ENCODE measurements around the gene HPSE2. TPM values are rescaled to one million over a fixed set of nuclear protein-coding genes. Genes with fewer than 3 reads are reported as not detected.
"Not testable (repeated sequence)": the region's sequence is repeated elsewhere in the genome, so short reads cannot be mapped to it uniquely, and the experiment has no call there.

The HPSE2 gene
- total and polyA plus RNA-seq, 2 experiments from 2014 or later: not detected

- no peak for TF ChIP-seq EZH2 (IDR thresholded peaks at IDR 0.05; ENCODE audit: insufficient read depth, poor library complexity, severe bottlenecking)
- TF ChIP-seq EZH2phosphoT487 (IDR thresholded peaks at IDR 0.05; ENCODE audit: insufficient read depth, low read depth): no peak
- Histone ChIP-seq H3F3A (ENCODE audit: insufficient read depth) (no peaks in the 10 kb centered on the region), H3K9me2 (ENCODE audit: insufficient read depth) (no peaks in the 10 kb centered on the region), H3K9me3 (ENCODE audit: low read depth) (no peaks in the 10 kb centered on the region), H3K4me3 (no peak overlapping the region), H2AFZ (no peak overlapping the region), H3K4me1 (ENCODE audit: insufficient read depth) (peaks cover 14% of the 10 kb centered on the region), H3K27me3 (replicated peaks; ENCODE audit: insufficient read depth) (no peaks in the 10 kb centered on the region), H3K9ac (no peak overlapping the region), H3K4me2 (ENCODE audit: unreplicated experiment) (no peak overlapping the region), H3K36me3 (ENCODE audit: low read depth) (no peaks in the 10 kb centered on the region), H3K79me2 (ENCODE audit: insufficient read depth) (no peaks in the 10 kb centered on the region), H4K20me1 (ENCODE audit: insufficient read depth) (no peaks in the 10 kb centered on the region), H3K27ac (no peak overlapping the region)
- in situ Hi-C loops (cut with MboI): no loop called here
- 64 to 67% methylated on average over 1 of the region's 1 CpG for WGBS, 2 experiments (ENCODE audit: low coverage in 1 of 2, low lambda C conversion rate in 2 of 2, missing lambda C conversion rate in 2 of 2)
- DNase-seq: no peak
Measured at GRCh38 chr10:98513704-98514103, 721.9 kb downstream of the HPSE2 start.

GRCh38 chr10:98511876-98512275 lies 723.8 kb downstream of the HPSE2 start:
- TF ChIP-seq EZH2 (IDR thresholded peaks at IDR 0.05; ENCODE audit: insufficient read depth, poor library complexity, severe bottlenecking): no peak
- TF ChIP-seq EZH2phosphoT487 (IDR thresholded peaks at IDR 0.05; ENCODE audit: insufficient read depth, low read depth): no peak

GRCh38 chr10:98510412-98510995 lies 725.1 kb downstream of the HPSE2 start:
- H3K9ac ChIP-seq: no peak overlapping the region
- no peaks in the 10 kb centered on the region for H3K79me2 ChIP-seq (ENCODE audit: insufficient read depth)
- no peak overlapping the region for H3K27ac ChIP-seq
- H3K9me2 ChIP-seq (ENCODE audit: insufficient read depth): no peaks in the 10 kb centered on the region
- no peaks in the 10 kb centered on the region for H3F3A ChIP-seq (ENCODE audit: insufficient read depth)
- no peaks in the 10 kb centered on the region for H3K27me3 ChIP-seq (replicated peaks; ENCODE audit: insufficient read depth)
- DNase-seq: no peak
- H3K4me2 ChIP-seq (ENCODE audit: unreplicated experiment): no peak overlapping the region
- H3K4me3 ChIP-seq: no peak overlapping the region
- no peaks in the 10 kb centered on the region for H3K4me1 ChIP-seq (ENCODE audit: insufficient read depth)
- no peaks in the 10 kb centered on the region for H3K36me3 ChIP-seq (ENCODE audit: low read depth)
- in situ Hi-C loops (cut with MboI): no loop called here
- no peaks in the 10 kb centered on the region for H4K20me1 ChIP-seq (ENCODE audit: insufficient read depth)
- H2AFZ ChIP-seq: no peak overlapping the region
- no peaks in the 10 kb centered on the region for H3K9me3 ChIP-seq (ENCODE audit: low read depth)
- 89 to 90% methylated on average over 4 of the region's 4 CpGs for WGBS, 2 experiments (ENCODE audit: low coverage in 1 of 2, low lambda C conversion rate in 2 of 2, missing lambda C conversion rate in 2 of 2)
- TF ChIP-seq EZH2 (IDR thresholded peaks at IDR 0.05; ENCODE audit: insufficient read depth, poor library complexity, severe bottlenecking) (no peak), EZH2phosphoT487 (IDR thresholded peaks at IDR 0.05; ENCODE audit: insufficient read depth, low read depth) (no peak)

More at GRCh38 chr10:98511876-98512275, 723.8 kb downstream of the HPSE2 start:
- Histone ChIP-seq H3K4me1 (ENCODE audit: insufficient read depth) (peaks cover 13% of the 10 kb centered on the region), H3K9me2 (ENCODE audit: insufficient read depth) (no peaks in the 10 kb centered on the region), H3K79me2 (ENCODE audit: insufficient read depth) (no peaks in the 10 kb centered on the region), H3K9me3 (ENCODE audit: low read depth) (no peaks in the 10 kb centered on the region), H2AFZ (no peak overlapping the region), H3K4me2 (ENCODE audit: unreplicated experiment) (no peak overlapping the region), H4K20me1 (ENCODE audit: insufficient read depth) (no peaks in the 10 kb centered on the region), H3F3A (ENCODE audit: insufficient read depth) (no peaks in the 10 kb centered on the region), H3K36me3 (ENCODE audit: low read depth) (no peaks in the 10 kb centered on the region), H3K9ac (no peak overlapping the region), H3K4me3 (no peak overlapping the region), H3K27ac (no peak overlapping the region), H3K27me3 (replicated peaks; ENCODE audit: insufficient read depth) (no peaks in the 10 kb centered on the region)
- 21 to 36% methylated on average over 1 of the region's 1 CpG for WGBS, 2 experiments (ENCODE audit: low coverage in 1 of 2, low lambda C conversion rate in 2 of 2, missing lambda C conversion rate in 2 of 2)
- in situ Hi-C loops (cut with MboI): no loop called here
- no peak for DNase-seq

GRCh38 chr10:98509745-98510144 lies 725.9 kb downstream of the HPSE2 start:
- whole genome bisulfite sequencing, 2 experiments (ENCODE audit: low coverage in 1 of 2, low lambda C conversion rate in 2 of 2, missing lambda C conversion rate in 2 of 2): 79 to 84% methylated on average over 7 of the region's 7 CpGs
- Histone ChIP-seq H3F3A (ENCODE audit: insufficient read depth) (no peaks in the 10 kb centered on the region), H3K27ac (no peak overlapping the region), H3K9me2 (ENCODE audit: insufficient read depth) (no peaks in the 10 kb centered on the region), H3K4me2 (ENCODE audit: unreplicated experiment) (no peak overlapping the region), H3K4me3 (no peak overlapping the region), H3K9me3 (ENCODE audit: low read depth) (no peaks in the 10 kb centered on the region), H3K27me3 (replicated peaks; ENCODE audit: insufficient read depth) (no peaks in the 10 kb centered on the region), H4K20me1 (ENCODE audit: insufficient read depth) (no peaks in the 10 kb centered on the region), H3K4me1 (ENCODE audit: insufficient read depth) (no peaks in the 10 kb centered on the region), H3K9ac (no peak overlapping the region), H3K79me2 (ENCODE audit: insufficient read depth) (no peaks in the 10 kb centered on the region), H3K36me3 (ENCODE audit: low read depth) (no peaks in the 10 kb centered on the region), H2AFZ (no peak overlapping the region)
- no peak for DNase-seq
- in situ Hi-C loops (cut with MboI): no loop called here
- no peak for TF ChIP-seq EZH2 (IDR thresholded peaks at IDR 0.05; ENCODE audit: insufficient read depth, poor library complexity, severe bottlenecking)
- no peak for TF ChIP-seq EZH2phosphoT487 (IDR thresholded peaks at IDR 0.05; ENCODE audit: insufficient read depth, low read depth)

GRCh38 chr10:98502535-98502934 lies 733.1 kb downstream of the HPSE2 start:
- H3K9ac ChIP-seq; H3K9me2 ChIP-seq (ENCODE audit: insufficient read depth); H3K36me3 ChIP-seq (ENCODE audit: low read depth); H4K20me1 ChIP-seq (ENCODE audit: insufficient read depth); H3K9me3 ChIP-seq (ENCODE audit: low read depth); DNase-seq; H3K4me2 ChIP-seq (ENCODE audit: unreplicated experiment); H3K4me1 ChIP-seq (ENCODE audit: insufficient read depth); H2AFZ ChIP-seq; H3K79me2 ChIP-seq (ENCODE audit: insufficient read depth); H3K4me3 ChIP-seq; H3F3A ChIP-seq (ENCODE audit: insufficient read depth); H3K27ac ChIP-seq; H3K27me3 ChIP-seq (replicated peaks; ENCODE audit: insufficient read depth); in situ Hi-C loops (cut with MboI): not testable (repeated sequence)
- WGBS, 2 experiments (ENCODE audit: low coverage in 1 of 2, low lambda C conversion rate in 2 of 2, missing lambda C conversion rate in 2 of 2): 76 to 78% methylated on average over 2 of the region's 2 CpGs

All from GM23248 (cell line).